ENCODE measurements around the gene TOMM34. TPM values are rescaled to one million over a fixed set of nuclear protein-coding genes. Genes with fewer than 3 reads are reported as not detected.

TOMM34 gene
- total and polyA plus RNA-seq, 2 of the 13 experiments (the other 11 are each of a cell fraction or from before 2014, with no cell fraction given), result 36.2 to 52.0 TPM

DNA sequence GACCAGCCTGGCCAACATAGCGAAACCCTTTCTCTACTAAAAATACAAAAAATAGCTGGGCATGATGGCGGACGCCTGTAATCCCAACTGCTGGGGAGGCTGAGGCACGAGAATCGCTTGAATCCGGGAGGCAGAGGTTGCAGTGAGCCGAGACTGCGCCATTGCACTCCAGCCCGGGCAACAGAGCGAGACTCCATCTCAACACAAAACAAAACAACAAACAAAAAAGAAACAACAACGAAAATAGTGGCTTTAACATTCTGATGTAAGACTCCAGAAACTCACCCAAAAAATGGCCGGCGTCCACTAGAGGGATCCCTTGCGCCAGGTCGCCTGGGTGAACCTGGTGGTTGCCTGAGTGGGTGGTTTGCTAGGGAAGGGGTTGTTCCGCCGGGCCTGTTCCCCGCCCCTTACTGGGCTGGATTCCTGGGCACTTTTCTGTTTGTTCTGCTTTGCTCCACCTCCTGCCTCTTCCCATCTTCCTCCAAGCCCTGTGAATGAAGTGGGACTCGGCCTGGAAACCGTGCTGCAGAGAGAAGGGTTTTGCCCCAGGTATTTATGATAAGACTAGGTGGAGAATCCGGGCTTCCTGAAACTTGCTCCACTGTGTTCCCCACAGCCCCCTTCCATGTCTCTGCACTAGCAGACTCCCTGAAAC, 48.8 kb downstream of the TOMM34 start (continued):
- TF ChIP-seq, protein P1, sequence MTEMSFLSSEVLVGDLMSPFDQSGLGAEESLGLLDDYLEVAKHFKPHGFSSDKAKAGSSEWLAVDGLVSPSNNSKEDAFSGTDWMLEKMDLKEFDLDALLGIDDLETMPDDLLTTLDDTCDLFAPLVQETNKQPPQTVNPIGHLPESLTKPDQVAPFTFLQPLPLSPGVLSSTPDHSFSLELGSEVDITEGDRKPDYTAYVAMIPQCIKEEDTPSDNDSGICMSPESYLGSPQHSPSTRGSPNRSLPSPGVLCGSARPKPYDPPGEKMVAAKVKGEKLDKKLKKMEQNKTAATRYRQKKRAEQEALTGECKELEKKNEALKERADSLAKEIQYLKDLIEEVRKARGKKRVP (CRISPR knock-in tag; IDR thresholded peaks at IDR 0.05), result peak in 1 of 2 experiments; percentile 97; a peak in 3 of 4 replicates
- peak; percentile 67; the same call in 1 of the 2 replicates for TF ChIP-seq ZNF501 (CRISPR knock-in tag; IDR thresholded peaks at IDR 0.05)
- TF ChIP-seq, protein P2, sequence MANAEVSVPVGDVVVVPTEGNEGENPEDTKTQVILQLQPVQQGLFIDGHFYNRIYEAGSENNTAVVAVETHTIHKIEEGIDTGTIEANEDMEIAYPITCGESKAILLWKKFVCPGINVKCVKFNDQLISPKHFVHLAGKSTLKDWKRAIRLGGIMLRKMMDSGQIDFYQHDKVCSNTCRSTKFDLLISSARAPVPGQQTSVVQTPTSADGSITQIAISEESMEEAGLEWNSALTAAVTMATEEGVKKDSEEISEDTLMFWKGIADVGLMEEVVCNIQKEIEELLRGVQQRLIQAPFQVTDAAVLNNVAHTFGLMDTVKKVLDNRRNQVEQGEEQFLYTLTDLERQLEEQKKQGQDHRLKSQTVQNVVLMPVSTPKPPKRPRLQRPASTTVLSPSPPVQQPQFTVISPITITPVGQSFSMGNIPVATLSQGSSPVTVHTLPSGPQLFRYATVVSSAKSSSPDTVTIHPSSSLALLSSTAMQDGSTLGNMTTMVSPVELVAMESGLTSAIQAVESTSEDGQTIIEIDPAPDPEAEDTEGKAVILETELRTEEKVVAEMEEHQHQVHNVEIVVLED (CRISPR knock-in tag; IDR thresholded peaks at IDR 0.05; ENCODE audit: borderline replicate concordance), result peak; percentile 35; the same call in 1 of the 2 replicates
- TF ChIP-seq ZNF546 (CRISPR knock-in tag; conservative IDR thresholded peaks at IDR 0.05), result 0 out of 2 replicates have a peak, but pooled peaks have one; percentile 46
- TF ChIP-seq, protein P3, sequence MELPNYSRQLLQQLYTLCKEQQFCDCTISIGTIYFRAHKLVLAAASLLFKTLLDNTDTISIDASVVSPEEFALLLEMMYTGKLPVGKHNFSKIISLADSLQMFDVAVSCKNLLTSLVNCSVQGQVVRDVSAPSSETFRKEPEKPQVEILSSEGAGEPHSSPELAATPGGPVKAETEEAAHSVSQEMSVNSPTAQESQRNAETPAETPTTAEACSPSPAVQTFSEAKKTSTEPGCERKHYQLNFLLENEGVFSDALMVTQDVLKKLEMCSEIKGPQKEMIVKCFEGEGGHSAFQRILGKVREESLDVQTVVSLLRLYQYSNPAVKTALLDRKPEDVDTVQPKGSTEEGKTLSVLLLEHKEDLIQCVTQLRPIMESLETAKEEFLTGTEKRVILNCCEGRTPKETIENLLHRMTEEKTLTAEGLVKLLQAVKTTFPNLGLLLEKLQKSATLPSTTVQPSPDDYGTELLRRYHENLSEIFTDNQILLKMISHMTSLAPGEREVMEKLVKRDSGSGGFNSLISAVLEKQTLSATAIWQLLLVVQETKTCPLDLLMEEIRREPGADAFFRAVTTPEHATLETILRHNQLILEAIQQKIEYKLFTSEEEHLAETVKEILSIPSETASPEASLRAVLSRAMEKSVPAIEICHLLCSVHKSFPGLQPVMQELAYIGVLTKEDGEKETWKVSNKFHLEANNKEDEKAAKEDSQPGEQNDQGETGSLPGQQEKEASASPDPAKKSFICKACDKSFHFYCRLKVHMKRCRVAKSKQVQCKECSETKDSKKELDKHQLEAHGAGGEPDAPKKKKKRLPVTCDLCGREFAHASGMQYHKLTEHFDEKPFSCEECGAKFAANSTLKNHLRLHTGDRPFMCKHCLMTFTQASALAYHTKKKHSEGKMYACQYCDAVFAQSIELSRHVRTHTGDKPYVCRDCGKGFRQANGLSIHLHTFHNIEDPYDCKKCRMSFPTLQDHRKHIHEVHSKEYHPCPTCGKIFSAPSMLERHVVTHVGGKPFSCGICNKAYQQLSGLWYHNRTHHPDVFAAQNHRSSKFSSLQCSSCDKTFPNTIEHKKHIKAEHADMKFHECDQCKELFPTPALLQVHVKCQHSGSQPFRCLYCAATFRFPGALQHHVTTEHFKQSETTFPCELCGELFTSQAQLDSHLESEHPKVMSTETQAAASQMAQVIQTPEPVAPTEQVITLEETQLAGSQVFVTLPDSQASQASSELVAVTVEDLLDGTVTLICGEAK (IDR thresholded peaks at IDR 0.05), result no peak
- TF ChIP-seq, protein P3 (CRISPR knock-in tag; IDR thresholded peaks at IDR 0.05), result no peak
- no peak for TF ChIP-seq HOXD1 (CRISPR knock-in tag; IDR thresholded peaks at IDR 0.05)
- TF ChIP-seq RNF2 (conservative IDR thresholded peaks at IDR 0.05; ENCODE audit: low read depth), result no peak
- peak; percentile 91 for TF ChIP-seq YY1 (IDR thresholded peaks at IDR 0.05; ENCODE audit: insufficient read depth, insufficient replicate concordance, low read depth, low read length)
- no peak; the same call in 1 of the 2 replicates for TF ChIP-seq DNMT1 (CRISPR knock-in tag; IDR thresholded peaks at IDR 0.05)
- no peak for TF ChIP-seq TBX3 (IDR thresholded peaks at IDR 0.05; ENCODE audit: borderline replicate concordance)
- TF ChIP-seq ZFP36L2 (CRISPR knock-in tag; IDR thresholded peaks at IDR 0.05), result no peak
- peak; percentile 65 for TF ChIP-seq ASH2L (IDR thresholded peaks at IDR 0.05; ENCODE audit: insufficient read length, low read depth, low read length)
- peak; percentile 91 for TF ChIP-seq LCORL (IDR thresholded peaks at IDR 0.05)
- peak; percentile 96 for TF ChIP-seq LCORL (CRISPR knock-in tag; IDR thresholded peaks at IDR 0.05)
- 0 out of 2 replicates have a peak, but pooled peaks have one; percentile 55 for TF ChIP-seq ZNF816 (CRISPR knock-in tag; IDR thresholded peaks at IDR 0.05; ENCODE audit: borderline replicate concordance)
- no peak for TF ChIP-seq MTF1 (CRISPR knock-in tag; IDR thresholded peaks at IDR 0.05)
- TF ChIP-seq, protein P4, sequence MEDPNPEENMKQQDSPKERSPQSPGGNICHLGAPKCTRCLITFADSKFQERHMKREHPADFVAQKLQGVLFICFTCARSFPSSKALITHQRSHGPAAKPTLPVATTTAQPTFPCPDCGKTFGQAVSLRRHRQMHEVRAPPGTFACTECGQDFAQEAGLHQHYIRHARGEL (CRISPR knock-in tag; IDR thresholded peaks at IDR 0.05), result no peak
